Kidney epithelial cell (primary cell): ENCODE results near the gene PLA2G2C. TPM values are rescaled to one million over a fixed set of nuclear protein-coding genes. Genes with fewer than 3 reads are reported as not detected.

ENCODE experiments used
- DNase-seq: peaks from one replicate; pipeline ENCODE4 v3.0.0-alpha.2; 2010; ENCODE audit warnings: low read depth
- H3K27me3 ChIP-seq: 2 replicates; pipeline ENCODE4 v1.6.0; 2011; ENCODE audit warnings: low read length; ENCODE audit not compliant: control insufficient read depth, insufficient read depth
- H3K36me3 ChIP-seq: 2 replicates; pipeline ENCODE4 v1.5.1; 2011; ENCODE audit warnings: low read length; ENCODE audit not compliant: control insufficient read depth, insufficient read depth
- H3K4me3 ChIP-seq: 2 replicates; pipeline ENCODE4 v1.5.1; 2011; ENCODE audit warnings: low read depth, mild to moderate bottlenecking, control low read depth, low read length
- total RNA-seq: library from RNA; depleted of rRNA; stranded (reverse); fragments of >200 nt; gene quantifications from 2 replicates; pipeline ENCODE4 v1.2.3, GENCODE V29; 2015
- TF ChIP-seq, protein P1 (sequence below): IDR thresholded peaks from 2 replicates; pipeline ENCODE4 v1.5.1; 2011; ENCODE audit warnings: mild to moderate bottlenecking, moderate library complexity, low read length, control low read depth, inconsistent platforms; ENCODE audit not compliant: insufficient read depth, poor library complexity, severe bottlenecking

Gene PLA2G2C
- total RNA-seq, 1 donor from 2014 or later = not detected

DNA sequence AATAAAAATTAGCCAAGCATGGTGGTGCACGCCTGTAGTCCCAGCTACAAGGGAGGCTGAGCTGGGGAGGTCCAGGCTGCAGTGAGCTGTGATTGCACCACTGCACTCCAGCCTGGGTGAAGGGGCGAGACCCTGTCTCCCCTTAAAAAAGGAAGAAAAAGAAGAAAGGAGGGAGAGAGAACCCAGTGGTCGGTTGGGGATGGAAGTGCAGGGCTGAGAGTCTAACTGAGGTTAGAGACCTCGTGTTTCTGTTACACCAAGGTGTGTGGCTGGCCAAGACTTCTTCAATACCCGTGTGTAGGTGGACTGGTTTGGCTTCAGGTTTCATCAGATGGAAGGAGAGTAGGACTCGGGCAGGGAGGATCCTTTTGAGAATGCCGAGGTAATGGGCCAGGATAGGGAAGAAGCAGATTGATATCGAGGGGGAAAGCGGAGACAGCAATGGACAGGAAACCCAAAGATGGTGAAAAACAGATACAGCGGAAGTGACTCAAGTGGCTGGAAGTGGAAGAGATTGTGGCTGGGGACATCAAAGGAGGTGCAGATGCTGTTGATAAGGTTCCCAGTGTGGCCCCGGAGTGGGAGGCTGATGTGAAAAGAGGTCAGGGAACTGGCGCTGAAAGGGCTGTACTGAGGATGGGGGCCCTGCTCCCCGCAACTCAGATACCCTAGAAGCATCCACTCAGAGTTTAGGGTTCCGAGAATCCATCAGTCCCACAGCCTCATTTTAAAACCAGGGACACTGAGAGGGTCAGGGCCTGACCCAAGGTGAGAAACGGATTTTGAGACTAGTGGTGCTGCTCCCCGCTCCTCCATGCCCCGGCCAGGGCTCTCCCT is 1.1 kb downstream of the PLA2G2C start:
- DNase-seq = no peak
- peaks cover 4% of the 10 kb centered on the region for H3K27me3 ChIP-seq
- TF ChIP-seq, protein P1, sequence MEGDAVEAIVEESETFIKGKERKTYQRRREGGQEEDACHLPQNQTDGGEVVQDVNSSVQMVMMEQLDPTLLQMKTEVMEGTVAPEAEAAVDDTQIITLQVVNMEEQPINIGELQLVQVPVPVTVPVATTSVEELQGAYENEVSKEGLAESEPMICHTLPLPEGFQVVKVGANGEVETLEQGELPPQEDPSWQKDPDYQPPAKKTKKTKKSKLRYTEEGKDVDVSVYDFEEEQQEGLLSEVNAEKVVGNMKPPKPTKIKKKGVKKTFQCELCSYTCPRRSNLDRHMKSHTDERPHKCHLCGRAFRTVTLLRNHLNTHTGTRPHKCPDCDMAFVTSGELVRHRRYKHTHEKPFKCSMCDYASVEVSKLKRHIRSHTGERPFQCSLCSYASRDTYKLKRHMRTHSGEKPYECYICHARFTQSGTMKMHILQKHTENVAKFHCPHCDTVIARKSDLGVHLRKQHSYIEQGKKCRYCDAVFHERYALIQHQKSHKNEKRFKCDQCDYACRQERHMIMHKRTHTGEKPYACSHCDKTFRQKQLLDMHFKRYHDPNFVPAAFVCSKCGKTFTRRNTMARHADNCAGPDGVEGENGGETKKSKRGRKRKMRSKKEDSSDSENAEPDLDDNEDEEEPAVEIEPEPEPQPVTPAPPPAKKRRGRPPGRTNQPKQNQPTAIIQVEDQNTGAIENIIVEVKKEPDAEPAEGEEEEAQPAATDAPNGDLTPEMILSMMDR = no peak
- H3K4me3 ChIP-seq = no peak overlapping the region
- no peaks in the 10 kb centered on the region for H3K36me3 ChIP-seq

DNA sequence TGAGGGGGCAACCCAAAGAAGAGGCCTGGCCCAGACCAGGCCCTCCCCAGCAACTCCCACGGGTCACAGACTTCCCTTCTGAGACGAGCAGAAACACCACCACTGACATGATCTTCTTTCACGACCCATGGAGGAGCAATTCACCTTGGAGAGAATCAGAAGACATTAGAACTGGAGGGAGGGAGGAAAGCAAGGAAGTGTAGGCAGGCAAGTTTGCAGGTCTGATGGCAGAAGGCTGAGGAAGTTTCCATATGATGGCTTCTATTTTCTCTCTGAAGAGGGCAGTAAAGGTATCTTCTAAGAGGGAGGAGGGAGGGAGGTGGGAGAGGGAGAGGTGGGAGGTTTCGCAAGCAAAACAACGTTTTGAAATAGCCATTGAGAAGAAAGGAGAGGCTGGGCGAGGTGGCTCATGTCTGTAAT is 1.8 kb downstream of the PLA2G2C start:
- no peak overlapping the region for H3K4me3 ChIP-seq
- DNase-seq = no peak
- TF ChIP-seq, protein P1 = no peak
- no peaks in the 10 kb centered on the region for H3K36me3 ChIP-seq
- peaks cover 7% of the 10 kb centered on the region for H3K27me3 ChIP-seq

DNA sequence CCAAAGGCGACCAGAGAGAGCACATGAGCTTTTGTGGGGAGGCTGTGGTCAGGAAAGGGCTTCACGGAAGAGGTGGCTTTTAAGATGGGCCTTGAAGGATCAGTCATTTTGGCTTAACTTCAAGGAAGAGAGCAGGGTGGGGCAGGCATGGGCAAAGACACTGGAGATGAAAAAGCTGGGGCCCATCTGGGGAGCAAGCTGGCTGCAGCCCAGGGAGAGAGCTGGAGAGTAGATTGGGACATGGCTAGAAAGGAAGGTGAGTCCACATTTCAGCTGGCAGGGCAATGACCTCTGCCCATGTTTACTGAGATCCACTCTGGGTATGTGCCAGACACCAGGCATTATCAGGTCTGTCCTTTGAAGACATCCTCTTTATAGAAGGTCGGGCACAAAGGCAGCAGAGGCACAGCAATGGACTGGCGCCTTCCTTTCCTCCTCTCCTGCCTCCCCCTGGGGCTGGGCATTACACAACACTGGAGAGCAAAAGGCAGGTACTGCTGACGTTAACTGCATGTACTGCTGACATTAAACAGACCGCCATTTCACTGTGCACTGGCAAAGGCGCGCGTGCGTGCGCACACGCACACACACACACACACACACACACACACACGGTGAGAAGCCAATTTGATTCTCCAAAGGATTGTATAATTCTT is 2.6 kb downstream of the PLA2G2C start:
- DNase-seq = no peak
- Histone ChIP-seq H3K4me3 (no peak overlapping the region), H3K36me3 (no peaks in the 10 kb centered on the region), H3K27me3 (peaks cover 9% of the 10 kb centered on the region)
- TF ChIP-seq, protein P1 = no peak

GRCh38 chr1:20183035-20183434 is 3.3 kb downstream of the PLA2G2C start:
- TF ChIP-seq, protein P1 = no peak
- no peak overlapping the region for H3K4me3 ChIP-seq
- no peaks in the 10 kb centered on the region for H3K36me3 ChIP-seq
- DNase-seq = no peak
- H3K27me3 ChIP-seq = peaks cover 9% of the 10 kb centered on the region

DNA sequence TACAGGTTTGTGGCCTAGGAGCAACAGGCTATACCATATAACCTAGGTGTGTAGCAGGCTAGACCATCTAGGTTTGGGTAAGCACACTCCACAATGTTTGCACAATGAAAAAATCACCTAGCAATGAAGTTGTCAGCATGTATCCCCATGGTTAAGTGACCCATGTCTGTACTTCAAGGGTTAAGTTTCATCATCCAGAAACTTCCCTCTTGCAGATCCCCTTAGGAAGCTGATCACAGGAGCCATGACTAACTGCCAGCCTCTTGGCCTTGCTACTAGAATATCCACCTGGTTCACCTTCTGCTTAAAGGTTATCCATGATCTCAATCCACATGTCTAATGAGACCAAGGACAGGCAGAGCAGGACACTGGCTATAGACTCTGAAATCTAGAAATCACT is 3.9 kb downstream of the PLA2G2C start:
- Histone ChIP-seq H3K27me3 (peaks cover 9% of the 10 kb centered on the region), H3K36me3 (no peaks in the 10 kb centered on the region), H3K4me3 (no peak overlapping the region)
- no peak for DNase-seq
- TF ChIP-seq, protein P1 = no peak
